Endodermal cell (in vitro differentiated cells): Measurements from ENCODE around the gene TRERF1. TPM values are rescaled to one million over a fixed set of nuclear protein-coding genes. Genes with fewer than 3 reads are reported as not detected.

Experiments used
- DNase-seq: peaks from one replicate; pipeline ENCODE4 v3.0.0-alpha.2; 2017
- H3K27ac ChIP-seq: 2 replicates; pipeline ENCODE4 v1.5.1; 2013; ENCODE audit warnings: mild to moderate bottlenecking, low read depth, low read length, moderate library complexity
- H3K27me3 ChIP-seq: 2 replicates; pipeline ENCODE4 v1.6.1; 2013; ENCODE audit warnings: mild to moderate bottlenecking, low read length, moderate library complexity; ENCODE audit not compliant: insufficient read depth, control insufficient read depth, poor library complexity, severe bottlenecking
- H3K36me3 ChIP-seq: 2 replicates; pipeline ENCODE4 v1.7.0; 2013; ENCODE audit warnings: mild to moderate bottlenecking, low read length, moderate library complexity; ENCODE audit not compliant: control insufficient read depth, insufficient read depth
- H3K4me1 ChIP-seq: one replicate; pipeline ENCODE4 v1.7.0; 2013; ENCODE audit warnings: low read length; ENCODE audit not compliant: control insufficient read depth, insufficient read depth
- H3K4me3 ChIP-seq: 2 replicates; pipeline ENCODE4 v1.5.1; 2013; ENCODE audit warnings: mild to moderate bottlenecking, low read length, moderate library complexity
- H3K9ac ChIP-seq: 2 replicates; pipeline ENCODE4 v1.6.1; 2013; ENCODE audit warnings: mild to moderate bottlenecking, low read length, moderate library complexity; ENCODE audit not compliant: poor library complexity, severe bottlenecking; ENCODE audit errors: extremely low read depth
- H3K9me3 ChIP-seq: 2 replicates; pipeline ENCODE4 v1.6.1; 2013; ENCODE audit warnings: mild to moderate bottlenecking, low read length, moderate library complexity; ENCODE audit not compliant: control insufficient read depth
- H3K27ac Mint-ChIP-seq: 2 replicates; pipeline ENCODE4 v1.8.0; 2020; ENCODE audit warnings: mixed read lengths
- H3K27me3 Mint-ChIP-seq: 2 replicates; pipeline ENCODE4 v1.8.0; 2021; ENCODE audit warnings: mild to moderate bottlenecking, mixed read lengths; ENCODE audit not compliant: insufficient read depth
- H3K36me3 Mint-ChIP-seq: 2 replicates; pipeline ENCODE4 v1.8.0; 2020; ENCODE audit warnings: low read depth, mixed read lengths
- H3K4me1 Mint-ChIP-seq: 2 replicates; pipeline ENCODE4 v1.8.0; 2020; ENCODE audit warnings: mixed read lengths
- H3K4me3 Mint-ChIP-seq: 2 replicates; pipeline ENCODE4 v1.8.0; 2020; ENCODE audit warnings: mild to moderate bottlenecking, moderate library complexity, mixed read lengths
- H3K9me3 Mint-ChIP-seq: 2 replicates; pipeline ENCODE4 v1.8.0; 2020; ENCODE audit warnings: mild to moderate bottlenecking, mixed read lengths
- CTCF ChIP-seq: fragments of 200-600 bp; sonication (generic); conservative IDR thresholded peaks from 2 replicates; pipeline ENCODE4 v1.5.0; 2021; ENCODE audit warnings: antibody characterized with exemption, mild to moderate bottlenecking
- WGBS, 2 experiments: methylation state at CpG; one replicate each; pipeline versions ENCODE4 v1.1.5 to v1.1.7; 2013; ENCODE audit warnings: missing lambda C conversion rate in 2 of 2, mixed read lengths in 1 of 2; ENCODE audit not compliant: insufficient coverage in 1 of 2, insufficient read length in 1 of 2; 5-methylcytosine and 5-hydroxymethylcytosine counted together
- total RNA-seq, 2 donors: library from RNA; stranded (reverse); fragmentation: NEBNext Ultra II Directional in 1 of 2; extraction: Animal tissue kit (Norgen Biotek cat#: 25700) in 1 of 2; gene quantifications; 2 replicates in 1 of 2; 3 replicates in 1 of 2; pipeline ENCODE4 v1.2.1, GENCODE V29; 2021

TRERF1 gene
- total RNA-seq, 2 donors from 2014 or later = 4.7 to 5.3 TPM

GRCh38 chr6:42275376-42276033, 176.2 kb downstream of the TRERF1 start:
- no peak for DNase-seq
- Histone ChIP-seq H3K9me3 (no peaks in the 10 kb centered on the region), H3K4me1 (peaks cover 17% of the 10 kb centered on the region), H3K27me3 (no peaks in the 10 kb centered on the region), H3K36me3 (no peaks in the 10 kb centered on the region), H3K27ac (no peak overlapping the region), H3K9ac (no peak overlapping the region), H3K4me3 (no peak overlapping the region)
- TF ChIP-seq CTCF = no peak
- Mint-ChIP-seq H3K9me3 (no peaks in the 10 kb centered on the region), H3K4me3 (no peak overlapping the region), H3K4me1 (peaks cover 29% of the 10 kb centered on the region), H3K27me3 (no peaks in the 10 kb centered on the region), H3K36me3 (no peaks in the 10 kb centered on the region), H3K27ac (no peak overlapping the region)
- 97 to 98% methylated on average over 9 to 12 of the region's 12 CpGs for WGBS, 2 experiments

- Histone ChIP-seq H3K4me3 (no peak overlapping the region), H3K27me3 (no peaks in the 10 kb centered on the region), H3K4me1 (peaks cover 17% of the 10 kb centered on the region), H3K36me3 (no peaks in the 10 kb centered on the region), H3K9me3 (no peaks in the 10 kb centered on the region), H3K27ac (no peak overlapping the region), H3K9ac (no peak overlapping the region)
- H3K9me3 Mint-ChIP-seq = no peaks in the 10 kb centered on the region
- H3K36me3 Mint-ChIP-seq = no peaks in the 10 kb centered on the region
- H3K4me3 Mint-ChIP-seq = no peak overlapping the region
- no peak overlapping the region for H3K27ac Mint-ChIP-seq
- H3K27me3 Mint-ChIP-seq = no peaks in the 10 kb centered on the region
- 96 to 97% methylated on average over 4 to 6 of the region's 6 CpGs for WGBS, 2 experiments
- TF ChIP-seq CTCF = no peak
- H3K4me1 Mint-ChIP-seq = peaks cover 29% of the 10 kb centered on the region
- DNase-seq = no peak
Observed at GRCh38 chr6:42274898-42275297, 176.8 kb downstream of the TRERF1 start.

- Mint-ChIP-seq H3K36me3 (no peaks in the 10 kb centered on the region), H3K4me3 (no peak overlapping the region), H3K9me3 (no peaks in the 10 kb centered on the region), H3K27ac (no peak overlapping the region), H3K4me1 (peaks cover 25% of the 10 kb centered on the region), H3K27me3 (no peaks in the 10 kb centered on the region)
- no peak for TF ChIP-seq CTCF
- Histone ChIP-seq H3K27ac (no peak overlapping the region), H3K36me3 (no peaks in the 10 kb centered on the region), H3K4me1 (peaks cover 17% of the 10 kb centered on the region), H3K9me3 (no peaks in the 10 kb centered on the region), H3K9ac (no peak overlapping the region), H3K4me3 (no peak overlapping the region), H3K27me3 (no peaks in the 10 kb centered on the region)
- no peak for DNase-seq
- WGBS, 2 experiments = 88 to 89% methylated on average over 5 to 7 of the region's 7 CpGs
Observed at GRCh38 chr6:42271834-42272805, 179.6 kb downstream of the TRERF1 start.
